K562 (cell line): Measurements from ENCODE around the gene ANKRD13C. TPM values are rescaled to one million over a fixed set of nuclear protein-coding genes. Genes with fewer than 3 reads are reported as not detected.

Source experiments
- ATAC-seq: fragments of 200-7000 bp; cut with Tn5 transposase; 3 replicates; pipeline ENCODE4 v1.9.1; 2020; ENCODE audit warnings: moderate library complexity
- BruUV-seq: library from RNA; stranded (reverse); fragments of 400-500 nt; replicated peaks from 2 replicates; lab custom pipeline; 2021; lab: Mats Ljungman, UMichigan
- CTCF ChIA-PET: fragments of 300-600 bp; formaldehyde crosslinking; extraction: SDS; loops from one replicate; lab custom pipeline; 2021; ENCODE audit warnings: low intra/inter-chr PET ratio; lab: Yijun Ruan, JAX
- POLR2A ChIA-PET: fragments of 300-600, 350-650 bp; sonication (Branson Sonifier 250); formaldehyde crosslinking; extraction: SDS; loops from one replicate; lab custom pipeline; 2021; ENCODE audit warnings: antibody characterized with exemption, inconsistent platforms; lab: Yijun Ruan, JAX
- DNase-seq, 4 experiments: peaks; one replicate each; pipeline versions ENCODE4 v3.0.0 to v3.0.0-alpha.2; 2011 to 2018; ENCODE audit warnings: low spot score in 3 of 4, mixed read lengths in 3 of 4; ENCODE audit errors: extremely low read depth in 1 of 4
- FAIRE-seq: peaks from 2 replicates; lab custom pipeline; 2011; peaks lifted over from hg19 to GRCh38; lab: Jason Lieb, UNC
- H2AFZ ChIP-seq: 2 replicates; pipeline ENCODE4 v1.6.0; 2011; ENCODE audit warnings: low read depth, low read length, control low read depth, inconsistent platforms
- H3K27ac ChIP-seq: fragments of 200-600 bp; 3 replicates; pipeline ENCODE4 v1.8.0; 2011; ENCODE audit warnings: low read depth, mild to moderate bottlenecking, control low read depth, inconsistent platforms, low read length, moderate library complexity, mixed read lengths; ENCODE audit errors: extremely low read depth
- H3K27me3 ChIP-seq, 2 experiments: fragments of 300-600 bp in 1 of 2; 2 replicates in 1 of 2; 3 replicates in 1 of 2; pipeline versions ENCODE4 v1.6.0 to v1.8.0; 2011; ENCODE audit warnings: inconsistent platforms in 2 of 2, low read length in 2 of 2, mild to moderate bottlenecking in 1 of 2, mixed read lengths in 1 of 2, moderate library complexity in 1 of 2; ENCODE audit not compliant: control insufficient read depth in 2 of 2, insufficient read depth in 2 of 2
- H3K36me3 ChIP-seq: fragments of 300-600 bp; 3 replicates; pipeline ENCODE4 v1.8.0; 2011; ENCODE audit warnings: mild to moderate bottlenecking, low read length, inconsistent platforms; ENCODE audit not compliant: control insufficient read depth, insufficient read depth
- H3K4me1 ChIP-seq, 2 experiments: fragments of 200-600 bp in 1 of 2; replicated peaks in 1 of 2; 2 replicates in 1 of 2; 3 replicates in 1 of 2; pipeline versions ENCODE4 v1.5.1 to v1.8.0; 2011; ENCODE audit warnings: inconsistent platforms in 2 of 2, low read length in 2 of 2, mild to moderate bottlenecking in 1 of 2, mixed read lengths in 1 of 2, moderate library complexity in 1 of 2; ENCODE audit not compliant: control insufficient read depth in 2 of 2, insufficient read depth in 2 of 2
- H3K4me2 ChIP-seq: 2 replicates; pipeline ENCODE4 v1.6.1; 2011; ENCODE audit warnings: low read length, control low read depth, inconsistent platforms, mixed read lengths; ENCODE audit not compliant: insufficient read depth
- H3K4me3 ChIP-seq: fragments of 200-600 bp; sonication (generic), shearing (Covaris generic); 2 replicates; pipeline ENCODE4 v1.5.1; 2016; ENCODE audit warnings: control low read depth, inconsistent platforms
- H3K79me2 ChIP-seq: fragments of 200-600 bp; 3 replicates; pipeline ENCODE4 v1.8.0; 2011; ENCODE audit warnings: low read length, inconsistent platforms; ENCODE audit not compliant: control insufficient read depth, insufficient read depth
- H3K9ac ChIP-seq, 2 experiments: 2 replicates each; pipeline versions ENCODE4 v1.6.0 to v1.6.1; 2011; ENCODE audit warnings: low read depth in 2 of 2, low read length in 2 of 2, control low read depth in 1 of 2, inconsistent platforms in 1 of 2, mild to moderate bottlenecking in 1 of 2, mixed read lengths in 1 of 2; ENCODE audit not compliant: insufficient read depth in 1 of 2
- H3K9me1 ChIP-seq: one replicate; pipeline ENCODE4 v1.6.0; 2011; ENCODE audit warnings: inconsistent platforms, mild to moderate bottlenecking, low read length, moderate library complexity; ENCODE audit not compliant: control insufficient read depth, insufficient read depth
- H3K9me3 ChIP-seq: replicated peaks from 2 replicates; pipeline ENCODE4 v1.5.1; 2011; ENCODE audit warnings: low read depth, low read length, inconsistent platforms; ENCODE audit not compliant: control insufficient read depth, insufficient read depth
- H4K20me1 ChIP-seq: replicated peaks from 2 replicates; pipeline ENCODE4 v1.6.1; 2011; ENCODE audit warnings: low read length, inconsistent platforms, mixed read lengths; ENCODE audit not compliant: control insufficient read depth, insufficient read depth
- TGIF2 ChIP-seq: sonication (generic); formaldehyde crosslinking; IDR thresholded peaks from 2 replicates; pipeline ENCODE4 v1.8.1; 2022; ENCODE audit warnings: mild to moderate bottlenecking, missing genetic modification reagents, moderate library complexity
- ZBTB5 ChIP-seq: fragments of 450-650 bp; IDR thresholded peaks from 2 replicates; pipeline ENCODE4 v1.6.1; 2017; ENCODE audit warnings: antibody characterized with exemption
- ZNF263 ChIP-seq: sonication (generic); formaldehyde crosslinking; IDR thresholded peaks from 2 replicates; pipeline ENCODE4 v1.8.0; 2022; ENCODE audit warnings: mild to moderate bottlenecking, missing genetic modification reagents, borderline replicate concordance
- ZNF639 ChIP-seq, 2 experiments: fragments of 200-800 bp in 1 of 2; sonication (Bioruptor generic) in 1 of 2; sonication (generic) in 1 of 2; formaldehyde crosslinking in 1 of 2; IDR thresholded peaks in 1 of 2; conservative IDR thresholded peaks in 1 of 2; 2 replicates each; pipeline versions ENCODE4 v1.5.0 to v1.6.1; 2016 to 2020; ENCODE audit warnings: missing compliant biosample characterization in 1 of 2, missing genetic modification characterization in 1 of 2, missing genetic modification reagents in 1 of 2
- ZNF644 ChIP-seq: fragments of 200-800 bp; sonication (Bioruptor generic); IDR thresholded peaks from 2 replicates; pipeline ENCODE4 v1.6.1; 2016; ENCODE audit warnings: low read depth, missing genetic modification characterization, missing compliant biosample characterization
- WGBS: fragments of 100-300 bp; shearing (Covaris generic); methylation state at CpG from one replicate; pipeline ENCODE4 v1.1.6; 2016; ENCODE audit warnings: low coverage, mixed read lengths; ENCODE audit not compliant: insufficient coverage; ENCODE audit errors: missing lambda C conversion rate; 5-methylcytosine and 5-hydroxymethylcytosine counted together
- in situ Hi-C: fragments of 300-500 bp; cut with MboI; formaldehyde crosslinking; loops from 4 replicates; pipeline ENCODE4 v1.15.0; 2018; ENCODE audit warnings: inconsistent platforms, mixed read lengths
- intact Hi-C: fragments of 100-400 bp; cut with micrococcal nuclease; formaldehyde crosslinking; loops from 2 replicates; pipeline ENCODE4 v1.14.2; 2022
- polyA plus RNA-seq, 8 experiments: library from polyadenylated mRNA; depleted of rRNA in 4 of 8; stranded (reverse) in 5 of 8; unstranded in 3 of 8; fragments of >200 nt; fragmentation: Nextera tagmentation in 2 of 8; fragmentation: Illumina TruSeq in 1 of 8; extraction: Ambion mirVana in 2 of 8; extraction: Trizol in 1 of 8; gene quantifications; 2 replicates each; pipeline versions ENCODE4 v1.2.1 to v1.2.3, GENCODE V29; 2011 to 2014; ENCODE audit warnings: inconsistent platforms in 1 of 8, missing spikeins in 1 of 8
- total RNA-seq, 7 experiments: library from RNA; depleted of rRNA in 6 of 7; stranded (reverse); fragments of >200 nt in 6 of 7; fragmentation: Illumina TruSeq in 2 of 7; extraction: Trizol in 2 of 7; gene quantifications; 2 replicates each; pipeline versions ENCODE4 v1.2.1 to v1.2.3, GENCODE V29; 2011 to 2021; ENCODE audit warnings: low replicate concordance in 1 of 7
- TF ChIP-seq, protein P1 (sequence below): fragments of 250-450 bp; sonication (Bioruptor Pico); IDR thresholded peaks from 2 replicates; pipeline ENCODE4 v1.5.0; 2021; ENCODE audit warnings: mild to moderate bottlenecking, moderate library complexity
- TF ChIP-seq, protein P2 (sequence below): fragments of 200-400 bp; formaldehyde crosslinking; IDR thresholded peaks from 2 replicates; pipeline ENCODE4 v1.6.1; 2017; ENCODE audit warnings: mild to moderate bottlenecking, low read depth, low read length, moderate library complexity

ANKRD13C gene
- total and polyA plus RNA-seq, 9 of the 15 experiments (the other 6 are each of a cell fraction or from before 2014, with no cell fraction given), result 3.4 to 22.8 (median 12.5) TPM

DNA sequence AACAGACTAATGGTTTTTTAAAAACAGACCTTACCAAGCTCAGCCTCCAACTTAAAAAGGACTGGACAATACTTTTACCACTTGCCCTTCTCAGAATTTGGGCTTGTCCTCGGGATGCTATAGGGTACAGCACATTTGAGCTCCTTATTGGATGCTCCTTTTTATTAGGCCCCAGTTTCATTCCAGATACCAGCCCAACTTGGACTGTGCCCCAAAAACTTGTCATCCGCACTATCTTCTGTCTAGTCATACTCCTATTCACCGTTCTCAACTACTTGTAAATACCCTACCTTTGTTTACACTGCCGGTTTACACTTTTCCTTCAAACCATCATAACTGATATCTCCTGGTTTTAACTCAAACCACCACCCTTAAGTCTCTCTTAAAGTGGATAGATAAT is 17.9 kb upstream of the ANKRD13C start:
- no peak for ATAC-seq
- ChIA-PET CTCF (no interaction called here), POLR2A (interaction anchor here (0.9 to 1.2 kb wide), 2 partner anchors 9 to 18 kb away, joined by 3 to 5 read pairs; partner anchors contain the start of gene ANKRD13C)
- in situ Hi-C loops (no loop called here), intact Hi-C loops (no loop called here)
- H4K20me1 ChIP-seq, result no peaks in the 10 kb centered on the region
- DNase-seq, result no peak
- H3K9me1 ChIP-seq, result no peaks in the 10 kb centered on the region
- BruUV-seq, result no TSS peak
- no peak for FAIRE-seq
- H2AFZ ChIP-seq, result no peak overlapping the region
- H3K27ac ChIP-seq, result no peak overlapping the region
- H3K4me3 ChIP-seq, result no peak overlapping the region
- H3K4me2 ChIP-seq, result no peak overlapping the region
- no peaks in the 10 kb centered on the region; a peak in 2 of 5 replicates for H3K4me1 ChIP-seq
- no peaks in the 10 kb centered on the region for H3K36me3 ChIP-seq
- no peaks in the 10 kb centered on the region for H3K27me3 ChIP-seq
- 44% methylated on average over 4 of the region's 4 CpGs for WGBS
- no peaks in the 10 kb centered on the region for H3K9me3 ChIP-seq
- H3K79me2 ChIP-seq, result no peaks in the 10 kb centered on the region
- no peak overlapping the region for H3K9ac ChIP-seq
- no peak for TF ChIP-seq ZNF263
- no peak for TF ChIP-seq TGIF2 (CRISPR knock-in tag)
- TF ChIP-seq ZBTB5, result no peak
- TF ChIP-seq ZNF644 (tag), result no peak
- TF ChIP-seq, protein P1, sequence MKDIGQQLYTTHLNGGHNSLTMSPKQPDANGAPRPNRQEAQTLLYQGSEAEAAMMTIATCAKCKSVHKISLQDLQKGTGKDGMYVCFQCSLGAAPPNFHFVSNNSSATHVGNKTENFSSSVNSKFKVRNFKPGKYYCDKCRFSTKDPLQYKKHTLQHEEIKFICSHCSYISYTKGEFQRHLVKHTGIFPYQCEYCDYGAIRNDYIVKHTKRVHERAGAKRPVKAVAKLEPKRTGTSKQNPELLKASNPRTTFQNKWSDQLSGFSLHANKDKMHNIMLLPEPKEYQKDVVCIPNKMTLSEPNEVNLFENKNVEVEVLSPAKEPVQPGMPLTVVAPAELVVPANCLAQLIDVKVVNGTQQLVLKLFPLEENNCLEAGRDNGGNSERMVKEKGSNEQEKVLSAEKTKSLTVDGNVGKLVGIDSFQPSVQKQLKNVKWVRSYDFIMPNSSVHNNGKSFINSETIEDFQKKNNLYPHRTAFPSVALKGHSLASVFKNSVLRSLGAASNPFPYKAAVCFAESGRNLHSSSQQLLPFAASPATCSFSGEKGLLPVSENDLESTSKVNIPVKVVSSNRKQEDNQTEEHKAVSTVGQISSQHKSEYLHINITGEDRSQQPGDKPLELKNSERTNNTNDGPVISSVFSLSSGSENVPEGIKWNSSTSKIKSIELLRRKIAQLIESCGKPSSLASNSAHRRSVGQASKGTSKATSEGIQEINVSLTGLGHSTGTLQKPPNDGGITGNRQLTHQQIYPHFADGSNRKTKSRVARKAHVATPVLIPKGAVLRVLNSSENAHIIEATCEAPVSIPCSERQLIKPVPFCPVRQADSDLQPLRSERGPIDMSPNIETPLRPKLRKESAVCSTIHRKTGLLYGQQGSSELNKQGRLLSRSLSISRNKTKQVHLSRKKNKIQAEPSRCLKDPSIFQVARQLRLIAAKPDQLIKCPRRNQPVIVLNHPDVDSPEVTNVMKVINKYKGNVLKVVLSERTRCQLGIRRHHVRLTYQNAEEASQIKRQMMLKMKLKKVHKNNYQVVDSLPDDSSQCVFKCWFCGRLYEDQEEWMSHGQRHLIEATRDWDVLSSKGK (CRISPR knock-in tag), result no peak
- TF ChIP-seq, protein P2, sequence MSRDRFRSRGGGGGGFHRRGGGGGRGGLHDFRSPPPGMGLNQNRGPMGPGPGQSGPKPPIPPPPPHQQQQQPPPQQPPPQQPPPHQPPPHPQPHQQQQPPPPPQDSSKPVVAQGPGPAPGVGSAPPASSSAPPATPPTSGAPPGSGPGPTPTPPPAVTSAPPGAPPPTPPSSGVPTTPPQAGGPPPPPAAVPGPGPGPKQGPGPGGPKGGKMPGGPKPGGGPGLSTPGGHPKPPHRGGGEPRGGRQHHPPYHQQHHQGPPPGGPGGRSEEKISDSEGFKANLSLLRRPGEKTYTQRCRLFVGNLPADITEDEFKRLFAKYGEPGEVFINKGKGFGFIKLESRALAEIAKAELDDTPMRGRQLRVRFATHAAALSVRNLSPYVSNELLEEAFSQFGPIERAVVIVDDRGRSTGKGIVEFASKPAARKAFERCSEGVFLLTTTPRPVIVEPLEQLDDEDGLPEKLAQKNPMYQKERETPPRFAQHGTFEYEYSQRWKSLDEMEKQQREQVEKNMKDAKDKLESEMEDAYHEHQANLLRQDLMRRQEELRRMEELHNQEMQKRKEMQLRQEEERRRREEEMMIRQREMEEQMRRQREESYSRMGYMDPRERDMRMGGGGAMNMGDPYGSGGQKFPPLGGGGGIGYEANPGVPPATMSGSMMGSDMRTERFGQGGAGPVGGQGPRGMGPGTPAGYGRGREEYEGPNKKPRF, result no peak
- TF ChIP-seq ZNF639 (CRISPR knock-in tag; conservative IDR thresholded peaks at IDR 0.05 in 1 of 2, IDR thresholded peaks at IDR 0.05 in 1 of 2), result no peak
